Activated CD4-positive, alpha-beta T cell treated with anti-CD3 and anti-CD28 coated beads, Interleukin-2, amount 10 ng/mL, durations not matched to agents 7 days and 5 days (primary cell): ENCODE results near the gene HECA. TPM values are rescaled to one million over a fixed set of nuclear protein-coding genes. Genes with fewer than 3 reads are reported as not detected.
"Not testable (repeated sequence)": the region's sequence is repeated elsewhere in the genome, so short reads cannot be mapped to it uniquely, and the experiment has no call there.

Experiments used
- CTCF ChIA-PET: fragments of 350-600 bp; sonication (Branson Sonifier 250); formaldehyde crosslinking; loops from one replicate; lab custom pipeline; 2021; ENCODE audit warnings: antibody characterized with exemption; lab: Charles Lee
- POLR2A ChIA-PET: fragments of 350-600 bp; sonication (Branson Sonifier 250); formaldehyde crosslinking; loops from one replicate; lab custom pipeline; 2021; ENCODE audit warnings: antibody characterized with exemption; lab: Charles Lee
- DNase-seq: peaks from one replicate; pipeline ENCODE4 v3.0.0-alpha.2; 2020
- H3K27ac Mint-ChIP-seq: one replicate; pipeline ENCODE4 v1.8.0; 2021; ENCODE audit warnings: mild to moderate bottlenecking, moderate library complexity, mixed read lengths
- H3K27me3 Mint-ChIP-seq: one replicate; pipeline ENCODE4 v1.8.0; 2021; ENCODE audit warnings: mixed read lengths
- H3K36me3 Mint-ChIP-seq: one replicate; pipeline ENCODE4 v1.8.0; 2021; ENCODE audit warnings: low read depth, mixed read lengths
- H3K4me1 Mint-ChIP-seq: one replicate; pipeline ENCODE4 v1.8.0; 2021; ENCODE audit warnings: mixed read lengths
- H3K4me3 Mint-ChIP-seq: one replicate; pipeline ENCODE4 v1.8.0; 2021; ENCODE audit warnings: mild to moderate bottlenecking, moderate library complexity, mixed read lengths
- H3K9me3 Mint-ChIP-seq: one replicate; pipeline ENCODE4 v1.8.0; 2021; ENCODE audit warnings: mixed read lengths
- total RNA-seq, 2 experiments: library from RNA; stranded (reverse); gene quantifications; one replicate each; pipeline ENCODE4 v1.2.3, GENCODE V29; 2021

The HECA gene
- total RNA-seq, 2 experiments from 2014 or later = 59.2 to 60.1 TPM

DNA sequence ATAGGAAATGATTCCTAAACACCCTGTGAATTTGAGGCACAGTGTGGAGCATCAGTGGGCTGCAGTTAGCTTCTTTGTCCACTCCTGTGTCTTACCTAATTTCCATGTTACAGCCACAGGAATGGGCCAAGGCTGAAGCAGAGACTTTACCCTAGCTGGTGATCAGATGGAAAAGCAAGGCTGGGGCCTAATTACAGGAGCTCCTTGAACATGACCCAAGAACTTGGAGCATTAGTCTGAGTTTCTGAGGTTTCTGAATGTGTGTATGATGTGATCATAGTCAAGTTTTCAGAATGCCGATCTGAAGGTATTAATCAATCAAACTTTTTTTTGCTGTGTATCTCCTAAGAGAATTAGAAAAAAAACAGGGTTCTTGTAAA is 18.0 kb downstream of the HECA start:
- Mint-ChIP-seq H3K27ac (peak overlapping the region; percentile 81), H3K36me3 (peaks cover 36% of the 10 kb centered on the region), H3K4me3 (no peak overlapping the region), H3K4me1 (peaks cover 86% of the 10 kb centered on the region), H3K9me3 (peaks cover 2% of the 10 kb centered on the region), H3K27me3 (no peaks in the 10 kb centered on the region)
- CTCF ChIA-PET = interaction anchor here (0.6 to 5.0 kb wide), 6 partner anchors 9 to 212 kb away, joined by 3 to 16 read pairs (median 5); no protein-coding TSS in a partner anchor
- POLR2A ChIA-PET = interaction anchor here (0.6 kb wide), 1 partner anchor 25 kb away, joined by 5 read pairs; no protein-coding TSS in a partner anchor
- no peak for DNase-seq

DNA sequence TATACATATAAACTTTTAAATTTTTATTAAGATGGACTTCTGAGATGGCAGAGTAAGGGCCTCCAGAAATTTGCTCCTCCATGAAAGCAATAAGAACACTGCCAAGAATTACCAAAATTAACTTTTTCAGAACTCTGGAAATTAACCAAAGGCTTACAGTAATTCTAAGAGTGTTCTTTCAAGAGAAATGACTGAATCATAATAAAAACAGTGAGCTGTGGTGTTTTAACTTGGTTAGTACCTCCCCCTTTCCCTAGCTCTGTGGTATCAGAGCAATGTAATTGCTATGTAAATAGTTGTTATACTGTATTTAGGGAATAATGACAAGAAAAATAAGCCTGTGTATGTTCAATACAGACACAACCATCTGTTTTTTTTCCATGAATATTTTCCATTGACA is 19.0 kb downstream of the HECA start:
- DNase-seq = no peak
- Mint-ChIP-seq H3K27ac (peak overlapping the region; percentile 31), H3K36me3 (peaks cover 35% of the 10 kb centered on the region)

DNA sequence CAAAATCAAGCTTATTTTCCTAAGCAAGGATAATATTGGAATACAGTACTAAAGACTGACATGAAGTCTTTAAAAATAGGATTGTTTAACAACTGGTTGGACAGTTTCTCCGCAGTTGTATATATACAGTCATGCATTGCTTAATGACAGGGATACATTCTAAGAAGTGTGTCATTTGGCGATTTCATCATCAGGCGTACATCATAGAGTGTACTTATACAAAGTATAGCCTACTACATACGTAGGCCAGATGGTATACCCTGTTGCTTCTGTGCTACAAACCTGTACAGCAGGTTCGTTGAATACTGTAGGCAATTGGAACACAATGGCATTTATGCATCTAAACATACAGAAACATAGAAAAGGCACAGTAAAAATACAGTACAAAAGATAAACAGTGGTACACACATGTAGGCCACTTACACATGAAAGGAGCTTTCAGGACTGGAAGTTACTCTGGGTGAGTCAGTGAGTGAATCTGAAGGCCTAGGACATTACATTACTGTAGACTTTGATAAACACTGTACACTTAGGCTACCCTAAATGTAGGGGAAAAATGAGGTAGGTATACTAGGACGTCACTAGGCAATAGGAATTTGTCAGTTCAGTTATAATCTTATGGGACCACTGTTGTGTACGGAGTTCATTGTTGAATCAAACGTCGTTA is 20.1 kb downstream of the HECA start:
- ChIA-PET POLR2A (no interaction called here), CTCF (interaction anchor here (0.6 to 3.1 kb wide), 8 partner anchors 10 to 207 kb away, joined by 3 to 11 read pairs (median 4); no protein-coding TSS in a partner anchor)
- Mint-ChIP-seq H3K4me1 (peaks cover 78% of the 10 kb centered on the region), H3K36me3 (peaks cover 39% of the 10 kb centered on the region), H3K9me3 (no peaks in the 10 kb centered on the region), H3K27me3 (no peaks in the 10 kb centered on the region), H3K4me3 (no peak overlapping the region), H3K27ac (no peak overlapping the region)
- DNase-seq = no peak

More for the DNA sequence above, 19.0 kb downstream of the HECA start:
- no peaks in the 10 kb centered on the region for H3K27me3 Mint-ChIP-seq
- peaks cover 79% of the 10 kb centered on the region for H3K4me1 Mint-ChIP-seq
- no peaks in the 10 kb centered on the region for H3K9me3 Mint-ChIP-seq
- ChIA-PET POLR2A (no interaction called here), CTCF (interaction anchor here (1.2 to 3.1 kb wide), 6 partner anchors 8 to 208 kb away, joined by 3 to 11 read pairs (median 4); partner anchors contain the start of gene TXLNB)
- no peak overlapping the region for H3K4me3 Mint-ChIP-seq

DNA sequence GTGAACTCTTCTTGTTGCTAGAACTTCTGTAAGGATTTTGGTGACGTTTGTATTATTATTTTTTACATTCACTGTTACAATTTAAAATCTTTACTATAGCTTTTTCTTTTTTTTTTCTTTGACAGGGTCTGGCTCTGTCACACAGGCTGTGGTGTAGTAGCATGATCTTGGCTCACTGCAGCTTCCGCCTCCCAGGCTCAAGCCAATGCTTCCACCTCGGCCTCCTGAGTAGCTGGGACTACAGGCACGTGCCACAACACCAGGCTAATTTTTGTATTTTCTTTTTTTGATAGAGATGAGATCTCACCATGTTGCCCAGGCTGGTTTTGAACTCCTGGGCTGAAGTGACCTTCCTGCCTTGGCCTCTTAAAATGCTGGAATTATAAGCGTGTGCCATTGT is 21.2 kb downstream of the HECA start:
- ChIA-PET POLR2A (interaction anchor here (0.7 kb wide), 1 partner anchor 120 kb away, joined by 3 read pairs; no protein-coding TSS in a partner anchor), CTCF (interaction anchor here (1.0 to 3.1 kb wide), 2 partner anchors 9 to 11 kb away, joined by 3 to 11 read pairs; no protein-coding TSS in a partner anchor)
- Mint-ChIP-seq H3K27ac (no peak overlapping the region), H3K4me3 (no peak overlapping the region), H3K9me3 (no peaks in the 10 kb centered on the region), H3K36me3 (peaks cover 40% of the 10 kb centered on the region), H3K27me3 (no peaks in the 10 kb centered on the region), H3K4me1 (peaks cover 80% of the 10 kb centered on the region)
- no peak for DNase-seq

DNA sequence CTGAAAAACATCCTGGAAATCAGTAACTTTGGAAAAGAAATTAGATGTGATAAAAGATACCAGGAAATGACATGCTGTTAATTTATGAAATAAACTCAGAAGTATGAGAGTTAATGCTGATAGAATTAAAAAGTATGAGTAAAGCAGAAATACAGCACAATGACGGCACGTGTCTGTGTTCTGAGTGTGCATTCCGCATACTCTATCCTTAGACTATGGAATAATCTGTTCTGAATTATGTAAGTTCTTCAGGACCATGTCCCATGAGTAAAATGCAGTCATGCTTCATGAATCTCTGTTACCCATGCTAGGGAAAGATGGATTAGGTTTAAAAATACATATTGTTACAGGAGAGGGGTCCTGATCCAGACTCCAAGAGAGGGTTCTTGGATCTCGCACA is 21.7 kb downstream of the HECA start:
- CTCF ChIA-PET = interaction anchor here (1.3 to 3.1 kb wide), 2 partner anchors 11 kb away, joined by 3 to 11 read pairs; no protein-coding TSS in a partner anchor
- no peaks in the 10 kb centered on the region for H3K9me3 Mint-ChIP-seq
- H3K27ac Mint-ChIP-seq = no peak overlapping the region
- POLR2A ChIA-PET = interaction anchor here (0.7 kb wide), 1 partner anchor 120 kb away, joined by 3 read pairs; no protein-coding TSS in a partner anchor
- no peaks in the 10 kb centered on the region for H3K27me3 Mint-ChIP-seq
- DNase-seq = no peak
- no peak overlapping the region for H3K4me3 Mint-ChIP-seq
- H3K4me1 Mint-ChIP-seq = peaks cover 80% of the 10 kb centered on the region
- H3K36me3 Mint-ChIP-seq = peaks cover 39% of the 10 kb centered on the region

DNA sequence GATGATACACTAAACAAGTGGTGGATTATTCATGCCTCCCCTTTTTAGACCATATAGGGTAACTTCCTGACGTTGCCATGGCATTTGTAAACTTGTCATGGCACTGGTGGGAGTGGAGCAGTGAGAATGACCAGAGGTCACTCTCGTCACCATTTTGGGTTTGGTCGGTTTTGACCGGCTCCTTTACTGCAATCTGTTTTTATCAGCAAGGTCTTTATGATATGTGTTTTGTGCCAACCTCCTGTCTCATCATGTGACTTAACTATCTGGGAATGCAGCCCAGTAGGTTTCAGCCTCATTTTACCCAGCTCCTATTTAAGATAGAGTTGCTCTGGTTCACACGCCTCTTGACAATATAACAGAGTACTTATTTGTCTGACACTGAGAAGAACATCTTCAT is 22.2 kb downstream of the HECA start:
- peak overlapping the region; percentile 81 for H3K27ac Mint-ChIP-seq
- POLR2A ChIA-PET, H3K4me3 Mint-ChIP-seq, H3K9me3 Mint-ChIP-seq, DNase-seq, H3K27me3 Mint-ChIP-seq: not testable (repeated sequence)
- H3K4me1 Mint-ChIP-seq = peaks cover 80% of the 10 kb centered on the region
- CTCF ChIA-PET = interaction anchor here (1.3 kb wide), 1 partner anchor 10 kb away, joined by 3 read pairs; no protein-coding TSS in a partner anchor
- peaks cover 41% of the 10 kb centered on the region for H3K36me3 Mint-ChIP-seq

DNA sequence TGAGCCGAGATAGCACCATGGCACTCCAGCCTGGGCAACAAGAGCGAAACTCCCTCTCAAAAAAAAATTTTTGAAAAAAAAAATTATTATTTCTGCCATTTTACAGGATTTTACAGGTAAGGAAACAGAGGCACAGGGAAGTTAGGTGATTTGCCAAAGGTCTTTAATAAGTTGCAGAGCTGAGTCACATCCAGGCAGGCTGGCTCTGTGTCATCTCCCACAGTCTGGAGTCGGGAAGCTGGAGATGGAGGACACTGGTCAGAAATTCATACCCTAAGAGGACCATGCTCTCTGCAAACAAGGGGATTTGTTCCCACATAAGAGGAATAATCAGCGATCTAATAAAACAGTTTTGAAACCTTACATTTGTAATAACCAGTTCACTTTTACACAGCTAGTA is 24.1 kb downstream of the HECA start:
- no peak for DNase-seq
- Mint-ChIP-seq H3K27me3 (no peaks in the 10 kb centered on the region), H3K4me3 (no peak overlapping the region), H3K36me3 (peaks cover 54% of the 10 kb centered on the region), H3K27ac (peak overlapping the region; percentile 95), H3K4me1 (peaks cover 88% of the 10 kb centered on the region), H3K9me3 (no peaks in the 10 kb centered on the region)
- POLR2A ChIA-PET = no interaction called here
- CTCF ChIA-PET = interaction anchor here (0.8 to 1.1 kb wide), 3 partner anchors 14 to 132 kb away, joined by 3 to 4 read pairs (median 3); no protein-coding TSS in a partner anchor

DNA sequence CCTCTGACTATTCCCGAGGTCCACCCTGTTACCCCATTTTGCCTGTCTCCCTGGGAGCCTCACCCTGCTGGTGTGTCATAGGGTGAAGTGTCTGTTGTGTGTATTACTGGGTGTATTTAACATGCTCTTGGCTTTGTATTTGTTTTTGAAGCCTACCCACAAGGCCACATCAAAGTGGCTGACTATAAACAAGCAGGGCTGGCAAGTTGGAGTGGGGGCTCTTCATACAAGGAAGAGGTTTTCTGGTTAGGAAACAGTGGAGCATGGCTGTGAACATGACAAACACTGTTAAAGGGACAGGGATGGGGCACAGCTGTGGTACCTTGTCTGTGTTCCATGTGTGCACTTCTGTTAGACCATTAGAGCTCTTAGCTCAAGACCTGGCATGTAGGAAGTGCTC is 26.3 kb downstream of the HECA start:
- Mint-ChIP-seq H3K9me3 (no peaks in the 10 kb centered on the region), H3K27ac (peak overlapping the region; percentile 95), H3K36me3 (peaks cover 59% of the 10 kb centered on the region), H3K4me3 (peak overlapping the region; percentile 50), H3K27me3 (no peaks in the 10 kb centered on the region), H3K4me1 (peaks cover 90% of the 10 kb centered on the region)
- DNase-seq = peak; percentile 92
- ChIA-PET POLR2A (interaction anchor here (0.7 to 1.1 kb wide), 2 partner anchors 9 to 11 kb away, joined by 3 to 4 read pairs; no protein-coding TSS in a partner anchor), CTCF (interaction anchor here (0.6 to 1.8 kb wide), 3 partner anchors 10 to 81 kb away, joined by 3 to 4 read pairs (median 4); no protein-coding TSS in a partner anchor)

DNA sequence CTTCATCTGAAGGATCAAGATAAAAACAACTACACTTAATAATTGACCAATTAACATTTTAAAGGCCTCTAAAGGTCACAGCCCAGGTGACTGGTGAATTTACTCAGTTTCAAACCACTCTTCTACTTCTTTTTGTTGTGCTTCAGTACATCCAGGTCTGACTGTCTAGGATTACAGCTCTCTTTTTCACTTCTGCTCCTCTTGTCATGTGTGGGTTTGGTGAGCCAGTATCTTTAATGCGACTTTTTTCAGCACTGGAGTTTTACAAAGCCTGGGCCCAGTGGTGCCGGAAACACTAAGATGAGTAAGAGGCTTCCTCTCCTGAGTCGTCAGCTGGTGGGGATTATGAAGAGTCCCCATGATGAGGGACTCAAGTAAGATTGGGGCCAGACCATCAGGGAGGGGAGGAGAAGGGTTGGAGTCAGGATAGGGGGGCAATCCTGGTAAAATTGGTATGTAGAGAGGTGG is 27.0 kb downstream of the HECA start:
- H3K36me3 Mint-ChIP-seq = peaks cover 58% of the 10 kb centered on the region
- H3K27ac Mint-ChIP-seq = peak overlapping the region; percentile 95
- CTCF ChIA-PET = interaction anchor here (0.6 to 3.0 kb wide), 9 partner anchors 9 to 212 kb away, joined by 3 to 12 read pairs (median 3); partner anchors contain the start of gene CITED2

DNA sequence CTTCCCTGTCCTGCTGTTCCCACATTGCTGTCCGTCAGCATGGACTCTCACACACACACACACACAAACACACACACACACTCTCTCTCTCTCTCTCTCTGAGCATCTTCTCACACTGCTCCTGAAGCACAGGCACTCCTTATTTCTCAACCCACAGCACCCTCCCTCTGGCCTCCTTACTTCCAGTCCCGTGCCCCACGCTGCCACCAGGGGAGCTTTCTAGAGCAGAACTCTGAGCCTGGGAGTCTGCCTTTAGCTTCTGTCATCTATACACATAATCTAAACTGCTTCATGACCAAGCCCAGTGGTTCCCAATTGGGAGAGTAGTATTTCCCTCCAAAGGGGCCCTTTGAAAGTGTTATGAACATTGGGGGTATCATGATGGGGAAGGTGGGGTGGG is 29.1 kb downstream of the HECA start:
- peaks cover 63% of the 10 kb centered on the region for H3K36me3 Mint-ChIP-seq
- no peak overlapping the region for H3K4me3 Mint-ChIP-seq
- H3K9me3 Mint-ChIP-seq = no peaks in the 10 kb centered on the region
- peaks cover 86% of the 10 kb centered on the region for H3K4me1 Mint-ChIP-seq
- H3K27me3 Mint-ChIP-seq = no peaks in the 10 kb centered on the region
- H3K27ac Mint-ChIP-seq = peak overlapping the region; percentile 95
- CTCF ChIA-PET = interaction anchor here (0.9 to 3.0 kb wide), 6 partner anchors 10 to 123 kb away, joined by 3 to 12 read pairs (median 3); no protein-coding TSS in a partner anchor
- POLR2A ChIA-PET = no interaction called here
- peak; percentile 29 for DNase-seq

More for the DNA sequence above, 27.0 kb downstream of the HECA start:
- Mint-ChIP-seq H3K9me3 (no peaks in the 10 kb centered on the region), H3K4me1 (peaks cover 84% of the 10 kb centered on the region), H3K27me3 (no peaks in the 10 kb centered on the region), H3K4me3 (peak overlapping the region; percentile 50)
- DNase-seq = peak; percentile 79
- POLR2A ChIA-PET = interaction anchor here (0.7 to 1.1 kb wide), 3 partner anchors 10 to 12 kb away, joined by 3 to 4 read pairs (median 3); no protein-coding TSS in a partner anchor

DNA sequence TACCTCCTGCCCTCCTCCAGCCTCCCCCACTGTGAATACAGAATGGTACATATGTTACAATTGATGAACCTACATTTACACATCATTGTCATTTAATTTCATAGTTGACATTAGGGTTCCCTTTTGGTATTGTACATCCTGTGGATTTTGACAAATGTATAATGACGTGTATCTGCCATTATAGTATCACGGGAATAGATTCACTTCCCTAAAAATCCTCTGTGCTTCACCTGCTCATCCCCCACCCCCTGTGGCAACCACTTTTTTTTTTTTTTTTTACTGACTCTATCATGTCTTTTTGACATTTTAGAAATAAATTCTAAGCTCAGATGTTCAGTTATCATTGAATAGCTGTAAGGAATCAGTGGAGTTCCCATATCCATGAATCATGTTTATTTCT is 30.4 kb downstream of the HECA start:
- Mint-ChIP-seq H3K36me3 (peaks cover 71% of the 10 kb centered on the region), H3K27ac (peak overlapping the region; percentile 41), H3K4me3 (no peak overlapping the region), H3K4me1 (peaks cover 86% of the 10 kb centered on the region), H3K9me3 (no peaks in the 10 kb centered on the region), H3K27me3 (no peaks in the 10 kb centered on the region)
- POLR2A ChIA-PET = interaction anchor here (0.6 kb wide), 1 partner anchor 40 kb away, joined by 6 read pairs; no protein-coding TSS in a partner anchor
- CTCF ChIA-PET = interaction anchor here (0.7 to 2.0 kb wide), 4 partner anchors 10 to 1157 kb away, joined by 3 to 5 read pairs (median 3); no protein-coding TSS in a partner anchor
- no peak for DNase-seq

DNA sequence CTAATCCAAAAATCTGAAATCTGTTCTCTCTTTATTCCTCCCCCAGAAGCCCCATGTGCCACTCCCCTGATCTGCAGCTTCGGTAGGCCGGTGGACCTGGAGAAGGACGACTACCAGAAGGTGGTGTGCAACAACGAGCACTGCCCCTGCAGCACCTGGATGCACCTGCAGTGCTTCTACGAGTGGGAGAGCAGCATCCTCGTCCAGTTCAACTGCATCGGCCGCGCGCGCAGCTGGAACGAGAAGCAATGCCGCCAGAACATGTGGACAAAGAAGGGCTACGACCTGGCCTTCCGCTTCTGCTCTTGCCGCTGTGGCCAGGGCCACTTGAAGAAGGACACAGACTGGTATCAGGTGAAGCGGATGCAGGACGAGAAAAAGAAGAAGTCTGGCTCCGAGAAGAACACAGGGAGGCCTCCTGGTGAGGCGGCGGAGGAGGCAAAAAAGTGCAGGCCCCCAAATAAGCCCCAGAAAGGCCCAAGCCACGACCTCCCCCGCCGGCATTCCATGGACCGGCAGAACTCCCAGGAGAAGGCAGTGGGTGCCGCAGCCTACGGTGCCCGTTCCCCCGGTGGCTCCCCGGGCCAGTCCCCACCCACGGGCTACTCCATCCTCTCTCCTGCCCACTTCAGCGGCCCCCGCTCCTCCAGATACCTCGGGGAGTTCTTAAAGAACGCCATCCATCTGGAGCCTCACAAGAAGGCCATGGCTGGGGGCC is 31.5 kb downstream of the HECA start:
- Mint-ChIP-seq H3K4me3 (no peak overlapping the region), H3K27me3 (no peaks in the 10 kb centered on the region), H3K36me3 (peaks cover 79% of the 10 kb centered on the region), H3K9me3 (no peaks in the 10 kb centered on the region), H3K4me1 (peaks cover 86% of the 10 kb centered on the region), H3K27ac (no peak overlapping the region)
- CTCF ChIA-PET = no interaction called here
- POLR2A ChIA-PET = no interaction called here
- DNase-seq = no peak
